KMS-11 (cell line): ENCODE results near the gene TRIM9.

ENCODE experiments used
- H2AFZ ChIP-seq: fragments of 200-600 bp; sonication (generic); 2 replicates; pipeline ENCODE4 v1.6.1; 2016; ENCODE audit warnings: antibody characterized with exemption, mixed run types, low read depth
- H3K27ac ChIP-seq: fragments of 200-600 bp; sonication (generic); 2 replicates; pipeline ENCODE4 v1.6.1; 2016; ENCODE audit warnings: mild to moderate bottlenecking, mixed run types
- H3K27me3 ChIP-seq: fragments of 200-600 bp; sonication (generic); 2 replicates; pipeline ENCODE4 v1.6.1; 2017; ENCODE audit warnings: mild to moderate bottlenecking, low read depth, mixed run types, moderate library complexity; ENCODE audit not compliant: insufficient read depth
- H3K36me3 ChIP-seq: fragments of 200-600 bp; sonication (generic); 2 replicates; pipeline ENCODE4 v1.6.1; 2017; ENCODE audit warnings: mild to moderate bottlenecking, mixed run types; ENCODE audit not compliant: insufficient read depth
- H3K4me1 ChIP-seq: fragments of 200-600 bp; sonication (generic); 2 replicates; pipeline ENCODE4 v1.6.1; 2016; ENCODE audit warnings: mild to moderate bottlenecking, low read depth, mixed run types; ENCODE audit not compliant: poor library complexity, severe bottlenecking
- H3K4me2 ChIP-seq: fragments of 200-600 bp; sonication (generic); 2 replicates; pipeline ENCODE4 v1.7.0; 2016; ENCODE audit warnings: mild to moderate bottlenecking, mixed run types
- H3K4me3 ChIP-seq: fragments of 200-600 bp; sonication (generic); IDR thresholded peaks from 2 replicates; pipeline ENCODE4 v1.6.1; 2017; ENCODE audit warnings: low read depth, low read length, mixed read lengths; ENCODE audit not compliant: insufficient read depth
- H3K79me2 ChIP-seq: fragments of 200-600 bp; sonication (generic); 2 replicates; pipeline ENCODE4 v1.6.1; 2016; ENCODE audit warnings: low read depth, mixed run types; ENCODE audit not compliant: insufficient read depth
- H3K9ac ChIP-seq: fragments of 200-600 bp; sonication (generic); 2 replicates; pipeline ENCODE4 v1.6.1; 2016; ENCODE audit warnings: mild to moderate bottlenecking, mixed run types
- H4K20me1 ChIP-seq: fragments of 200-600 bp; sonication (generic); 2 replicates; pipeline ENCODE4 v1.6.1; 2016; ENCODE audit warnings: mild to moderate bottlenecking, mixed run types; ENCODE audit not compliant: insufficient read depth
- CTCF ChIP-seq: fragments of 200-600 bp; sonication (generic); conservative IDR thresholded peaks from 2 replicates; pipeline ENCODE4 v1.6.1; 2017; ENCODE audit warnings: low read depth, mild to moderate bottlenecking, antibody characterized with exemption, low read length, moderate library complexity, mixed read lengths

Gene TRIM9

GRCh38 chr14:50972734-50973133 is 122.2 kb downstream of the TRIM9 start:
- Histone ChIP-seq H2AFZ (no peak overlapping the region), H3K9ac (no peak overlapping the region), H3K79me2 (no peaks in the 10 kb centered on the region), H3K27me3 (no peaks in the 10 kb centered on the region), H3K27ac (no peak overlapping the region), H3K4me2 (no peak overlapping the region), H3K4me1 (no peaks in the 10 kb centered on the region), H3K4me3 (no peak overlapping the region), H4K20me1 (no peaks in the 10 kb centered on the region), H3K36me3 (no peaks in the 10 kb centered on the region)
- TF ChIP-seq CTCF = no peak

- Histone ChIP-seq H2AFZ (no peak overlapping the region), H3K79me2 (no peaks in the 10 kb centered on the region), H3K4me3 (no peak overlapping the region), H3K27me3 (no peaks in the 10 kb centered on the region), H4K20me1 (no peaks in the 10 kb centered on the region), H3K4me1 (no peaks in the 10 kb centered on the region), H3K27ac (no peak overlapping the region), H3K36me3 (no peaks in the 10 kb centered on the region), H3K4me2 (no peak overlapping the region), H3K9ac (no peak overlapping the region)
- TF ChIP-seq CTCF = no peak
Measured at GRCh38 chr14:50970886-50971781, 123.8 kb downstream of the TRIM9 start.

- Histone ChIP-seq H4K20me1 (no peaks in the 10 kb centered on the region), H3K27ac (no peak overlapping the region), H3K4me3 (no peak overlapping the region), H3K79me2 (no peaks in the 10 kb centered on the region), H3K27me3 (no peaks in the 10 kb centered on the region), H3K9ac (no peak overlapping the region), H3K4me1 (no peaks in the 10 kb centered on the region), H3K36me3 (no peaks in the 10 kb centered on the region), H3K4me2 (no peak overlapping the region), H2AFZ (no peak overlapping the region)
- no peak for TF ChIP-seq CTCF
Measured at GRCh38 chr14:50967790-50968189, 127.1 kb downstream of the TRIM9 start.

- Histone ChIP-seq H3K27me3 (no peaks in the 10 kb centered on the region), H3K4me1 (no peaks in the 10 kb centered on the region), H3K36me3 (no peaks in the 10 kb centered on the region), H2AFZ (no peak overlapping the region), H3K27ac (no peak overlapping the region), H4K20me1 (no peaks in the 10 kb centered on the region), H3K4me3 (no peak overlapping the region), H3K79me2 (no peaks in the 10 kb centered on the region), H3K4me2 (no peak overlapping the region), H3K9ac (no peak overlapping the region)
- no peak for TF ChIP-seq CTCF
Measured at GRCh38 chr14:50967103-50967502, 127.8 kb downstream of the TRIM9 start.
